ENCODE results near the gene TNFRSF19.

DNA sequence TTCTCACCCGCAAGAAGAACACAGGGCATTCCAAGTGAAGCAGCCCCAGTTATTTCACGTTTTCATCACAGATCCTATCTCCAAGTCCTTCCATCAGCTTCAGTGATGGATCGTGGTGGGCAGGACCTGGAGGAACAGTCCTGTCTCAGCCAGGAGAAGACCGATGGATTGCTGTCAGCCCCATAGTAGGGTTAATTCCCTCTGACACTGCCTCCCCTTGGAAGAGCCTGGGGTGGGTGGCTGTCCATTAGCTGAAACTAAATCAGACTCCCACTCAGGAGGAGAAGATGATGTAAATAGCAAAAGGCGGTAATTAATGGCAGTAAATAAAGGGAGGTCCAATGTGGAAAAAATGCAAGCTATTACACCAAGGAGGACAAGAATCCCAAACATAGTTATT is 131.0 kb downstream of the TNFRSF19 start:
- TF ChIP-seq POLR2A (IDR thresholded peaks at IDR 0.05), result no peak
- TF ChIP-seq, protein P1, sequence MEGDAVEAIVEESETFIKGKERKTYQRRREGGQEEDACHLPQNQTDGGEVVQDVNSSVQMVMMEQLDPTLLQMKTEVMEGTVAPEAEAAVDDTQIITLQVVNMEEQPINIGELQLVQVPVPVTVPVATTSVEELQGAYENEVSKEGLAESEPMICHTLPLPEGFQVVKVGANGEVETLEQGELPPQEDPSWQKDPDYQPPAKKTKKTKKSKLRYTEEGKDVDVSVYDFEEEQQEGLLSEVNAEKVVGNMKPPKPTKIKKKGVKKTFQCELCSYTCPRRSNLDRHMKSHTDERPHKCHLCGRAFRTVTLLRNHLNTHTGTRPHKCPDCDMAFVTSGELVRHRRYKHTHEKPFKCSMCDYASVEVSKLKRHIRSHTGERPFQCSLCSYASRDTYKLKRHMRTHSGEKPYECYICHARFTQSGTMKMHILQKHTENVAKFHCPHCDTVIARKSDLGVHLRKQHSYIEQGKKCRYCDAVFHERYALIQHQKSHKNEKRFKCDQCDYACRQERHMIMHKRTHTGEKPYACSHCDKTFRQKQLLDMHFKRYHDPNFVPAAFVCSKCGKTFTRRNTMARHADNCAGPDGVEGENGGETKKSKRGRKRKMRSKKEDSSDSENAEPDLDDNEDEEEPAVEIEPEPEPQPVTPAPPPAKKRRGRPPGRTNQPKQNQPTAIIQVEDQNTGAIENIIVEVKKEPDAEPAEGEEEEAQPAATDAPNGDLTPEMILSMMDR (IDR thresholded peaks at IDR 0.05), result no peak
- no peak for TF ChIP-seq POLR2AphosphoS5 (IDR thresholded peaks at IDR 0.05)
- TF ChIP-seq EP300 (IDR thresholded peaks at IDR 0.05), result no peak

Data from stomach (tissue), 4 donors.